Endothelial cell of umbilical vein (primary cell): Measurements from ENCODE around the gene CALU. TPM values are rescaled to one million over a fixed set of nuclear protein-coding genes. Genes with fewer than 3 reads are reported as not detected.

Experiments used
- BruUV-seq: library from RNA; stranded (reverse); fragments of 400-500 nt; replicated peaks from 2 replicates; lab custom pipeline; 2021; lab: Mats Ljungman, UMichigan
- CTCF ChIA-PET: fragments of 300-600, 350-600 bp; sonication (Branson Sonifier 250); formaldehyde crosslinking; loops from one replicate; lab custom pipeline; 2021; ENCODE audit warnings: antibody characterized with exemption, inconsistent platforms; lab: Charles Lee
- POLR2A ChIA-PET: fragments of 300-600, 350-600 bp; sonication (Branson Sonifier 250); formaldehyde crosslinking; loops from one replicate; lab custom pipeline; 2021; ENCODE audit warnings: antibody characterized with exemption, inconsistent platforms; lab: Charles Lee
- DNase-seq: peaks from one replicate; pipeline ENCODE4 v3.0.0-alpha.2; 2011; ENCODE audit warnings: low read depth, low spot score
- FAIRE-seq: peaks from 2 replicates; lab custom pipeline; 2011; peaks lifted over from hg19 to GRCh38; lab: Jason Lieb, UNC
- H2AFZ ChIP-seq: 2 replicates; pipeline ENCODE4 v1.6.0; 2012; ENCODE audit warnings: low read depth, low read length, control low read depth, inconsistent platforms
- H3K27ac ChIP-seq: 2 replicates; pipeline ENCODE4 v1.5.1; 2011; ENCODE audit warnings: low read depth, mild to moderate bottlenecking, control low read depth, low read length, moderate library complexity; ENCODE audit not compliant: insufficient read depth
- H3K27me3 ChIP-seq, 2 experiments: 2 replicates each; pipeline versions ENCODE4 v1.6.0 to v1.6.1; 2011; ENCODE audit warnings: low read length in 2 of 2, mixed read lengths in 1 of 2; ENCODE audit not compliant: control insufficient read depth in 2 of 2, insufficient read depth in 2 of 2
- H3K36me3 ChIP-seq, 2 experiments: 2 replicates in 1 of 2; 3 replicates in 1 of 2; pipeline ENCODE4 v1.5.1; 2011; ENCODE audit warnings: low read length in 2 of 2, mild to moderate bottlenecking in 1 of 2, moderate library complexity in 1 of 2; ENCODE audit not compliant: control insufficient read depth in 2 of 2, insufficient read depth in 2 of 2; ENCODE audit errors: extremely low read depth in 1 of 2
- H3K4me1 ChIP-seq: 3 replicates; pipeline ENCODE4 v1.5.1; 2011; ENCODE audit warnings: mild to moderate bottlenecking, low read length; ENCODE audit not compliant: control insufficient read depth, insufficient read depth; ENCODE audit errors: extremely low read depth
- H3K4me2 ChIP-seq: 2 replicates; pipeline ENCODE4 v1.6.1; 2011; ENCODE audit warnings: low read length, control low read depth, mixed read lengths; ENCODE audit not compliant: insufficient read depth
- H3K4me3 ChIP-seq, 3 experiments: fragments of 200-600 bp in 1 of 3; sonication (generic), shearing (Covaris generic) in 1 of 3; replicated peaks in 1 of 3; 2 replicates each; pipeline ENCODE4 v1.5.1; 2011 to 2016; ENCODE audit warnings: control low read depth in 3 of 3, low read length in 3 of 3, mild to moderate bottlenecking in 2 of 3, inconsistent platforms in 1 of 3, low read depth in 1 of 3, moderate library complexity in 1 of 3; ENCODE audit not compliant: insufficient read depth in 1 of 3
- H3K79me2 ChIP-seq: 2 replicates; pipeline ENCODE4 v1.6.0; 2012; ENCODE audit warnings: low read length, inconsistent platforms; ENCODE audit not compliant: control insufficient read depth, insufficient read depth
- H3K9ac ChIP-seq: replicated peaks from 2 replicates; pipeline ENCODE3; 2011; ENCODE audit warnings: low read length, control low read depth; ENCODE audit not compliant: insufficient read depth; ENCODE audit errors: extremely low read depth
- H3K9me1 ChIP-seq: replicated peaks from 3 replicates; pipeline ENCODE4 v1.6.0; 2011; ENCODE audit warnings: mild to moderate bottlenecking, low read length; ENCODE audit not compliant: control insufficient read depth, insufficient read depth; ENCODE audit errors: extremely low read depth
- H3K9me3 ChIP-seq: replicated peaks from 2 replicates; pipeline ENCODE4 v1.5.1; 2012; ENCODE audit warnings: low read length, inconsistent platforms; ENCODE audit not compliant: control insufficient read depth, insufficient read depth
- H4K20me1 ChIP-seq: replicated peaks from 2 replicates; pipeline ENCODE3; 2011; ENCODE audit warnings: mild to moderate bottlenecking, low read length; ENCODE audit not compliant: control insufficient read depth, insufficient read depth; ENCODE audit errors: extremely low read depth
- EZH2 ChIP-seq: IDR thresholded peaks from 2 replicates; pipeline ENCODE4 v1.6.1; 2012; ENCODE audit warnings: borderline replicate concordance, low read depth, mild to moderate bottlenecking, moderate library complexity, low read length, inconsistent platforms; ENCODE audit not compliant: severe bottlenecking
- FOS ChIP-seq: IDR thresholded peaks from 2 replicates; pipeline ENCODE4 v1.6.1; 2011; ENCODE audit warnings: mild to moderate bottlenecking, low read length, moderate library complexity, borderline replicate concordance; ENCODE audit not compliant: insufficient read depth
- GATA2 ChIP-seq: IDR thresholded peaks from 2 replicates; pipeline ENCODE4 v1.7.0; 2011; ENCODE audit warnings: low read depth, mild to moderate bottlenecking, moderate library complexity, mixed read lengths, low read length; ENCODE audit not compliant: insufficient read length, insufficient read depth
- JUN ChIP-seq: IDR thresholded peaks from 2 replicates; pipeline ENCODE4 v1.6.1; 2011; ENCODE audit warnings: borderline replicate concordance, low read depth; ENCODE audit not compliant: insufficient read length, insufficient read depth
- MYC ChIP-seq: IDR thresholded peaks from one replicate; pipeline ENCODE4 v1.6.1; 2011; ENCODE audit warnings: mild to moderate bottlenecking, low read depth, low read length
- POLR2A ChIP-seq: IDR thresholded peaks from 2 replicates; pipeline ENCODE4 v1.6.1; 2012; ENCODE audit warnings: low read depth, mild to moderate bottlenecking, control low read depth, low read length
- POLR2AphosphoS5 ChIP-seq: IDR thresholded peaks from 2 replicates; pipeline ENCODE4 v1.6.1; 2012; ENCODE audit warnings: low read depth, mild to moderate bottlenecking, control low read depth, low read length, moderate library complexity; ENCODE audit not compliant: insufficient read depth
- dilution Hi-C: fragments of 300-500 bp; cut with MboI; formaldehyde crosslinking; loops from one replicate; pipeline ENCODE4 v1.15.0; 2019; ENCODE audit warnings: low sequenced_read_pairs; ENCODE audit not compliant: extremely low pct_ligation_motif_present
- intact Hi-C: fragments of 100-400 bp; cut with micrococcal nuclease; formaldehyde crosslinking; loops from one replicate; pipeline ENCODE4 v1.10.0; 2022
- polyA plus RNA-seq, 4 experiments: library from polyadenylated mRNA; depleted of rRNA in 3 of 4; stranded (reverse) in 3 of 4; unstranded in 1 of 4; fragments of >200 nt; gene quantifications; 2 replicates each; pipeline versions ENCODE4 v1.2.1 to v1.2.3, GENCODE V29; 2011 to 2012; ENCODE audit warnings: missing spikeins in 1 of 4
- total RNA-seq: library from RNA; stranded (reverse); gene quantifications from 2 replicates; pipeline ENCODE4 v1.2.3, GENCODE V29; 2021
- TF ChIP-seq, protein P1 (sequence below): IDR thresholded peaks from 2 replicates; pipeline ENCODE4 v1.6.1; 2011; ENCODE audit not compliant: insufficient read depth, insufficient read length
- TF ChIP-seq, protein P2 (sequence below), 2 donors: IDR thresholded peaks; 1 replicate in 1 of 2; 2 replicates in 1 of 2; pipeline ENCODE4 v1.5.1; 2011; ENCODE audit warnings: low read length in 2 of 2, mild to moderate bottlenecking in 2 of 2, moderate library complexity in 2 of 2, control low read depth in 1 of 2, inconsistent platforms in 1 of 2, low read depth in 1 of 2; ENCODE audit not compliant: insufficient read depth in 1 of 2; ENCODE audit errors: extremely low read depth in 1 of 2

CALU gene
- total and polyA plus RNA-seq, 2 donors (not counting 3 experiments of a cell fraction or from before 2014, with no cell fraction given), result 135 to 257 TPM

DNA sequence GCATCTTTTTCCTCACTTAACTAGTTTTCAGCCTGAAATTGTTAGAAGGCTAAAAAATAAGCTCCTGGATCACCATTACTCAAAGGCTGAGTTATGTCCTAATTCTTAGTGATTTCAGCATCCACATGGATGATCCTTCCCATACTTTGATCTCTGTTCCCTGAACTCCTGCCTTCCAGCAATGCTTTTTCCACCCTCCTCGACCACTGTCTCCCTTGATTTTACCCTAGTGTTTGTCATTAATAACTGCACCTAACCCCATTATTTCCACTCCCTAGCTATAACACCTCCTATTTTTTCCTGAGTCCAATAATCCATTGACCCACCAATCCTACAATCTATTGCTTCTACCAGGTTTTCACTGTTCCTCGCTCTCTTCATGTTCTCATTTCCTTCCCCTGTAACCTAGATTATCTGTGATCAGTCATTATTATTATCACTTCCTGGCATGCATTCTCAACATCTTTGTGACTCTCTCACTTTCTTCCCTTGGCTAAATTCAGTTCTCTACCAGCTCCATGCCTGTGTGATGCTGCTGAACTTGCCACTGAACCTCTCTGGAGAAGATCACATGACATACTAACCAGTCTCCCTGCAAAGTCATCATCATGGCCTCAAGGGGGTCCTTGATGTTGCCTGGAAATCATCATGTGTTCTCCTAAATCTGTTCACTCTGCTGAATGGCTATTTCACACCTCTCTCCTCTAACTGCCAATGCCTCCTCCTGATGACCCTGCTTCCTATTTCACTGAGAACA, 6.5 kb upstream of the CALU start:
- TF ChIP-seq GATA2 (peak; percentile 84), FOS (no peak)
- Histone ChIP-seq H3K4me3 (no peak overlapping the region), H4K20me1 (no peaks in the 10 kb centered on the region), H3K27ac (no peak overlapping the region), H2AFZ (no peak overlapping the region), H3K9ac (no peak overlapping the region), H3K36me3 (no peaks in the 10 kb centered on the region), H3K9me3 (no peaks in the 10 kb centered on the region), H3K9me1 (no peaks in the 10 kb centered on the region), H3K27me3 (peaks cover 0 to 2% of the 10 kb centered on the region in 2 experiments), H3K4me1 (peaks cover 11% of the 10 kb centered on the region), H3K4me2 (peak overlapping the region; percentile 16), H3K79me2 (no peaks in the 10 kb centered on the region)
- dilution Hi-C loops (no loop called here), intact Hi-C loops (no loop called here)
- DNase-seq (no peak), FAIRE-seq (no peak)
- CTCF ChIA-PET, result interaction anchor here (0.8 to 1.2 kb wide), 5 partner anchors 9 to 110 kb away, joined by 3 to 5 read pairs (median 3); no protein-coding TSS in a partner anchor
- POLR2A ChIA-PET, result no interaction called here
- BruUV-seq, result no TSS peak

DNA sequence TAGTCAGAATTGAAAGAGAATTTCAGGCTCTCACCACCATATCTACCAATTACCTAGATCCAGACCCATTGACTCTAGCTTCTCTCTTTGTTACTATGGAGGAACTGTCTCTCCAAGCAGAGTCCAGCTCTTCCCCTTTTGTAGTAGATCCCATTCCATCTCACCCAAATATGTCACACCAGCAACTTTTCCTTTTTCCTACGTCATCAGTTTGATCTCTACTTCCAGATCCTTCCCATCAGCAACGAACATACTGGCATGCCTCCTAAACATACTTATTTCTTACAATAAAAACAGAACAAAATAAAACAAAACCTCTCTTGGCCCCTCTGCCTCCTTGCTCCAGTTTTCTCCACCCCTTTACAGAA, 5.9 kb upstream of the CALU start:
- no peak for TF ChIP-seq MYC
- TF ChIP-seq POLR2A, result no peak
- TF ChIP-seq FOS, result no peak
- no peak for TF ChIP-seq GATA2
- TF ChIP-seq EZH2, result no peak
- TF ChIP-seq POLR2AphosphoS5, result no peak
- no peak for TF ChIP-seq JUN
- TF ChIP-seq, protein P1, sequence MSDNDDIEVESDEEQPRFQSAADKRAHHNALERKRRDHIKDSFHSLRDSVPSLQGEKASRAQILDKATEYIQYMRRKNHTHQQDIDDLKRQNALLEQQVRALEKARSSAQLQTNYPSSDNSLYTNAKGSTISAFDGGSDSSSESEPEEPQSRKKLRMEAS, result no peak
- TF ChIP-seq, protein P2, sequence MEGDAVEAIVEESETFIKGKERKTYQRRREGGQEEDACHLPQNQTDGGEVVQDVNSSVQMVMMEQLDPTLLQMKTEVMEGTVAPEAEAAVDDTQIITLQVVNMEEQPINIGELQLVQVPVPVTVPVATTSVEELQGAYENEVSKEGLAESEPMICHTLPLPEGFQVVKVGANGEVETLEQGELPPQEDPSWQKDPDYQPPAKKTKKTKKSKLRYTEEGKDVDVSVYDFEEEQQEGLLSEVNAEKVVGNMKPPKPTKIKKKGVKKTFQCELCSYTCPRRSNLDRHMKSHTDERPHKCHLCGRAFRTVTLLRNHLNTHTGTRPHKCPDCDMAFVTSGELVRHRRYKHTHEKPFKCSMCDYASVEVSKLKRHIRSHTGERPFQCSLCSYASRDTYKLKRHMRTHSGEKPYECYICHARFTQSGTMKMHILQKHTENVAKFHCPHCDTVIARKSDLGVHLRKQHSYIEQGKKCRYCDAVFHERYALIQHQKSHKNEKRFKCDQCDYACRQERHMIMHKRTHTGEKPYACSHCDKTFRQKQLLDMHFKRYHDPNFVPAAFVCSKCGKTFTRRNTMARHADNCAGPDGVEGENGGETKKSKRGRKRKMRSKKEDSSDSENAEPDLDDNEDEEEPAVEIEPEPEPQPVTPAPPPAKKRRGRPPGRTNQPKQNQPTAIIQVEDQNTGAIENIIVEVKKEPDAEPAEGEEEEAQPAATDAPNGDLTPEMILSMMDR (IDR thresholded peaks at IDR 0.05; ENCODE audit: extremely low read depth in 1 of 2, insufficient read depth in 1 of 2, low read depth in 1 of 2, low read length in 2 of 2), result no peak
- no peaks in the 10 kb centered on the region for H3K36me3 ChIP-seq
- no peaks in the 10 kb centered on the region for H4K20me1 ChIP-seq
- no peak overlapping the region for H3K4me2 ChIP-seq
- intact Hi-C loops, result no loop called here
- ChIA-PET POLR2A (no interaction called here), CTCF (interaction anchor here (0.8 kb wide), 2 partner anchors 19 to 41 kb away, joined by 3 read pairs; no protein-coding TSS in a partner anchor)
- no peak overlapping the region for H3K9ac ChIP-seq
- no TSS peak for BruUV-seq
- H3K9me3 ChIP-seq, result no peaks in the 10 kb centered on the region
- H3K79me2 ChIP-seq, result no peaks in the 10 kb centered on the region
- H3K4me1 ChIP-seq, result peaks cover 16% of the 10 kb centered on the region
- FAIRE-seq, result no peak
- no peak overlapping the region for H3K27ac ChIP-seq
- no peak overlapping the region for H3K4me3 ChIP-seq
- DNase-seq, result no peak
- H3K27me3 ChIP-seq, result peaks cover 0 to 2% of the 10 kb centered on the region in 2 experiments
- dilution Hi-C loops, result no loop called here
- no peak overlapping the region for H2AFZ ChIP-seq
- no peaks in the 10 kb centered on the region for H3K9me1 ChIP-seq
